IPS DF 6.9 (cell line): ENCODE measurements around the gene CLK1.
A peak's percentile ranks its signal among the peaks of the same experiment; 100 is the strongest.
"Not testable (repeated sequence)": the region's sequence is repeated elsewhere in the genome, so short reads cannot be mapped to it uniquely, and the experiment has no call there.

Source experiments
- DNase-seq: peaks from one replicate; pipeline ENCODE4 v3.0.0-alpha.2; 2013; ENCODE audit warnings: low read depth, low spot score
- H3K27ac ChIP-seq: one replicate; pipeline ENCODE4 v1.5.1; 2013; ENCODE audit warnings: low read length, control low read depth
- H3K27me3 ChIP-seq: 2 replicates; pipeline ENCODE4 v1.6.1; 2013; ENCODE audit warnings: mild to moderate bottlenecking, low read length; ENCODE audit not compliant: control insufficient read depth, insufficient read depth
- H3K36me3 ChIP-seq: 2 replicates; pipeline ENCODE4 v1.6.1; 2013; ENCODE audit warnings: low read length; ENCODE audit not compliant: control insufficient read depth, insufficient read depth
- H3K4me1 ChIP-seq: 2 replicates; pipeline ENCODE4 v1.6.1; 2013; ENCODE audit warnings: low read length; ENCODE audit not compliant: control insufficient read depth, insufficient read depth
- H3K4me3 ChIP-seq: 2 replicates; pipeline ENCODE4 v1.5.1; 2013; ENCODE audit warnings: mild to moderate bottlenecking, low read length
- H3K9me3 ChIP-seq: 2 replicates; pipeline ENCODE4 v1.6.1; 2013; ENCODE audit warnings: low read length, inconsistent platforms; ENCODE audit not compliant: control insufficient read depth, insufficient read depth
- WGBS: extraction: QIAGEN DNeasy Blood & Tissue Kit; methylation state at CpG from one replicate; pipeline ENCODE4 v1.1.7; 2013; ENCODE audit warnings: mixed read lengths, missing lambda C conversion rate; ENCODE audit not compliant: insufficient read length, insufficient coverage; 5-methylcytosine and 5-hydroxymethylcytosine counted together

The CLK1 gene

GRCh38 chr2:200829258-200829655, 35.2 kb downstream of the CLK1 start:
- no peak for DNase-seq
- WGBS, result no CpG with 5 or more reads among the region's 2 CpGs
- Histone ChIP-seq H3K4me3 (no peak overlapping the region), H3K36me3 (no peaks in the 10 kb centered on the region), H3K4me1 (no peaks in the 10 kb centered on the region), H3K27me3 (no peaks in the 10 kb centered on the region), H3K27ac (no peak overlapping the region), H3K9me3 (no peaks in the 10 kb centered on the region)

GRCh38 chr2:200828572-200829257, 35.7 kb downstream of the CLK1 start:
- no peak for DNase-seq
- no peak overlapping the region for H3K4me3 ChIP-seq
- no peaks in the 10 kb centered on the region for H3K27me3 ChIP-seq
- H3K27ac ChIP-seq, result no peak overlapping the region
- no peaks in the 10 kb centered on the region for H3K4me1 ChIP-seq
- no peaks in the 10 kb centered on the region for H3K36me3 ChIP-seq
- no CpG with 5 or more reads among the region's 9 CpGs for WGBS
- no peaks in the 10 kb centered on the region for H3K9me3 ChIP-seq

GRCh38 chr2:200828104-200828503, 36.4 kb downstream of the CLK1 start:
- Histone ChIP-seq H3K4me3 (no peak overlapping the region), H3K4me1 (no peaks in the 10 kb centered on the region), H3K36me3 (no peaks in the 10 kb centered on the region), H3K9me3 (no peaks in the 10 kb centered on the region), H3K27ac (no peak overlapping the region), H3K27me3 (no peaks in the 10 kb centered on the region)
- no CpG with 5 or more reads among the region's 2 CpGs for WGBS
- DNase-seq, result no peak

- Histone ChIP-seq H3K27ac (no peak overlapping the region), H3K4me3 (no peak overlapping the region), H3K4me1 (no peaks in the 10 kb centered on the region), H3K27me3 (no peaks in the 10 kb centered on the region), H3K9me3 (no peaks in the 10 kb centered on the region), H3K36me3 (peaks cover 31% of the 10 kb centered on the region; the same call in 1 of the 2 replicates)
- WGBS, result no CpG with 5 or more reads among the region's 6 CpGs
- no peak for DNase-seq
Observed at GRCh38 chr2:200821686-200822245, 42.7 kb downstream of the CLK1 start.

GRCh38 chr2:200820573-200821234, 43.8 kb downstream of the CLK1 start:
- DNase-seq, result no peak
- H3K4me3 ChIP-seq, result no peak overlapping the region
- no peak overlapping the region for H3K27ac ChIP-seq
- peaks cover 35% of the 10 kb centered on the region; the same call in 1 of the 2 replicates for H3K36me3 ChIP-seq
- no peaks in the 10 kb centered on the region for H3K27me3 ChIP-seq
- no peaks in the 10 kb centered on the region for H3K9me3 ChIP-seq
- no CpG with 5 or more reads among the region's 5 CpGs for WGBS
- H3K4me1 ChIP-seq, result no peaks in the 10 kb centered on the region

- not testable (repeated sequence) for H3K9me3 ChIP-seq, H3K4me3 ChIP-seq, H3K27ac ChIP-seq, H3K4me1 ChIP-seq, DNase-seq, H3K27me3 ChIP-seq
- H3K36me3 ChIP-seq, result peaks cover 43% of the 10 kb centered on the region; the same call in 1 of the 2 replicates
- no CpG with 5 or more reads among the region's 3 CpGs for WGBS
Observed at GRCh38 chr2:200818732-200819131, 45.7 kb downstream of the CLK1 start.

- Histone ChIP-seq H3K4me3 (no peak overlapping the region), H3K27me3 (no peaks in the 10 kb centered on the region), H3K4me1 (peaks cover 2% of the 10 kb centered on the region; the same call in 1 of the 2 replicates), H3K9me3 (no peaks in the 10 kb centered on the region), H3K27ac (no peak overlapping the region), H3K36me3 (peaks cover 27% of the 10 kb centered on the region; the same call in 1 of the 2 replicates)
- no peak for DNase-seq
- no CpG with 5 or more reads among the region's 1 CpG for WGBS
Observed at GRCh38 chr2:200814917-200815316, 49.5 kb downstream of the CLK1 start.

GRCh38 chr2:200814276-200814815, 50.1 kb downstream of the CLK1 start:
- no peak for DNase-seq
- no peaks in the 10 kb centered on the region for H3K9me3 ChIP-seq
- peaks cover 2% of the 10 kb centered on the region; the same call in 1 of the 2 replicates for H3K4me1 ChIP-seq
- H3K27me3 ChIP-seq, result no peaks in the 10 kb centered on the region
- H3K27ac ChIP-seq, result no peak overlapping the region
- H3K36me3 ChIP-seq, result peaks cover 27% of the 10 kb centered on the region; the same call in 1 of the 2 replicates
- no CpG with 5 or more reads among the region's 3 CpGs for WGBS
- no peak overlapping the region for H3K4me3 ChIP-seq

- WGBS, result no CpG with 5 or more reads among the region's 70 CpGs
- Histone ChIP-seq H3K27ac (no peak overlapping the region), H3K9me3 (no peaks in the 10 kb centered on the region), H3K36me3 (peaks cover 15% of the 10 kb centered on the region; the same call in 1 of the 2 replicates), H3K27me3 (no peaks in the 10 kb centered on the region), H3K4me1 (peaks cover 2% of the 10 kb centered on the region; the same call in 1 of the 2 replicates), H3K4me3 (peak overlapping the region; percentile 99)
- DNase-seq, result no peak
Observed at GRCh38 chr2:200812122-200813022, 52.1 kb downstream of the CLK1 start.
